Fibroblast of the aortic adventitia (primary cell): ENCODE measurements around the gene UBE2G2. TPM values are rescaled to one million over a fixed set of nuclear protein-coding genes. Genes with fewer than 3 reads are reported as not detected.

Source experiments
- DNase-seq: peaks from one replicate; pipeline ENCODE4 v3.0.0-alpha.2; 2010; ENCODE audit warnings: low read depth
- H3K4me3 ChIP-seq: 2 replicates; pipeline ENCODE4 v1.5.1; 2011; ENCODE audit warnings: low read depth, mild to moderate bottlenecking, control low read depth, low read length, moderate library complexity
- CTCF ChIP-seq: IDR thresholded peaks from 2 replicates; pipeline ENCODE4 v1.5.1; 2011; ENCODE audit warnings: mild to moderate bottlenecking, low read length, control low read depth, inconsistent platforms; ENCODE audit not compliant: insufficient read depth
- total RNA-seq: library from RNA; depleted of rRNA; stranded (reverse); fragments of >200 nt; gene quantifications from 2 replicates; pipeline ENCODE4 v1.2.3, GENCODE V29; 2012; ENCODE audit warnings: low replicate concordance

The UBE2G2 gene, protein sequence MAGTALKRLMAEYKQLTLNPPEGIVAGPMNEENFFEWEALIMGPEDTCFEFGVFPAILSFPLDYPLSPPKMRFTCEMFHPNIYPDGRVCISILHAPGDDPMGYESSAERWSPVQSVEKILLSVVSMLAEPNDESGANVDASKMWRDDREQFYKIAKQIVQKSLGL
- 64.2 and 96.3 TPM in 2 replicates for total RNA-seq

- peak within 1 kb of the TSS; percentile 86 for H3K4me3 ChIP-seq
- DNase-seq = peak; percentile 68
- TF ChIP-seq CTCF = no peak
Observed at GRCh38 chr21:44801468-44802395, at the start of gene UBE2G2. Gene UBE2G2 (minus strand): TSS chr21:44801820. CDS start chr21:44801748, 72 bp downstream.

GRCh38 chr21:44850905-44851657 lies 49.5 kb upstream of the UBE2G2 start:
- no peak for DNase-seq
- H3K4me3 ChIP-seq = no peak overlapping the region
- no peak for TF ChIP-seq CTCF

DNA sequence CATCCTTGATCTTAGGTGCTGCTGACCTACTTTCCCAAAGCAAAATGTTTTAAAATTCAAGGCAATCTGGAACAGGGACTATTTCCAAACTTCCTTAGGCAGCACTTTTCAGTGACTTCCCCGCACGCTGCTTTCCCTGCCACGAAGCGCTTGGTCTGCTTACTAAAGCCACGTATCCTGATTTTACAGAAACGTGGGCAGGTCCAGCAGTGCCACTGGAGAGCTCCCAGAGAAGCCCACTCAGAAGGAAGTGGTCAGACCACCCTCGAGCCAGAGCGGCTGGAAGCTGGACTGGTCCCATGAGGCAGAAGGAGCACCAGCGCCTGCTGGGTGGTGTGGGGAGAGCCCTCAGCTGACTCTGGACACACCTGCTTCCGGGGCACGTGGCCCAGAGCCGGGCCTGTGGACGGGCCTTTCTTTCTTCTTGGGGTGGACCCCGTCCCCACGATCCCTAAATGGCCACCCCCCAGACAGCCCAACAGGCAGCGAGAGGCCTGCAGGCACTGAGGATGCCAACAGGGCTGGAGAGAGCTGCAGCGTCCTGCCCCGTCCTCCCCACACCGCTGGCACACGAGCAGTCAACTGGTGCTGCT lies 48.7 kb upstream of the UBE2G2 start:
- no peak for TF ChIP-seq CTCF
- no peak for DNase-seq
- no peak overlapping the region for H3K4me3 ChIP-seq

GRCh38 chr21:44849616-44850130 lies 48.1 kb upstream of the UBE2G2 start:
- TF ChIP-seq CTCF = no peak
- no peak for DNase-seq
- no peak overlapping the region for H3K4me3 ChIP-seq

DNA sequence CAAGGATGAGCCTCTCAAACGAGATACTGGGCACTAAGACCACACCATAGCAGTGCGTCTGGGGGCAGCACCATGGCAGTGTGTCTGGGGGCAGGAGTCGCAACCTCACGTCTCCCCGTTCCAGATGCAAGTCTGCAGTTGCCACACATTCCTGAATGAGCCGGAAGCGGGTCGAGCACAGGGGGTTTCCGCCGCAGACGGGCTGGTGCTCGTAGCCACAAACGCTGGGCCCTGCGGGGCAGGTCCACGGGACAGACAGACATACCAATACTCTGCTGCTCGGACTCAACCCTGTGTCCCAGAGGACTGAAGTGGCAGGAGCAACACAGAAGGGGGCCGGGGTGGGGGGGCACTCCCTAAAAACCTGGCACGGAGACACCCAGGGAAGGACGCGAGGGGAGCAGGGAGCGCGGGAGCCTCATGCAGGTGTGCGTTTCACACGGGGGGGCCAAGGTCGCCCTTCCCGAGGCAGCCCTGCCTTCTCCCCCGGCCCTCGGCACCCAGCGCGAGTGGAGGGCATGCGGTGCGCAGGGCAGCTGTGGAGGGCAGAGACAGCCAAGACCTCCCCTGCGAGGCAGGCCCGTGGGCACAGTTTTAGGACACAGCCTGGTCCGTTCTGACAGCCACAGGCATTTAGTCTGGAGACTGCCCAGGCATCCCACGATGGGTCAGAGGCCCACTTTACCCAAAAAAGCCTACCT lies 47.4 kb upstream of the UBE2G2 start:
- H3K4me3 ChIP-seq = no peak overlapping the region
- no peak for DNase-seq
- TF ChIP-seq CTCF = no peak
